ENCODE measurements around the gene B3GALT4. TPM values are rescaled to one million over a fixed set of nuclear protein-coding genes. Genes with fewer than 3 reads are reported as not detected.

Gene B3GALT4
- total and polyA plus RNA-seq, 2 of the 13 experiments (the other 11 are each of a cell fraction or from before 2014, with no cell fraction given): 0.04 to 0.27 TPM

DNA sequence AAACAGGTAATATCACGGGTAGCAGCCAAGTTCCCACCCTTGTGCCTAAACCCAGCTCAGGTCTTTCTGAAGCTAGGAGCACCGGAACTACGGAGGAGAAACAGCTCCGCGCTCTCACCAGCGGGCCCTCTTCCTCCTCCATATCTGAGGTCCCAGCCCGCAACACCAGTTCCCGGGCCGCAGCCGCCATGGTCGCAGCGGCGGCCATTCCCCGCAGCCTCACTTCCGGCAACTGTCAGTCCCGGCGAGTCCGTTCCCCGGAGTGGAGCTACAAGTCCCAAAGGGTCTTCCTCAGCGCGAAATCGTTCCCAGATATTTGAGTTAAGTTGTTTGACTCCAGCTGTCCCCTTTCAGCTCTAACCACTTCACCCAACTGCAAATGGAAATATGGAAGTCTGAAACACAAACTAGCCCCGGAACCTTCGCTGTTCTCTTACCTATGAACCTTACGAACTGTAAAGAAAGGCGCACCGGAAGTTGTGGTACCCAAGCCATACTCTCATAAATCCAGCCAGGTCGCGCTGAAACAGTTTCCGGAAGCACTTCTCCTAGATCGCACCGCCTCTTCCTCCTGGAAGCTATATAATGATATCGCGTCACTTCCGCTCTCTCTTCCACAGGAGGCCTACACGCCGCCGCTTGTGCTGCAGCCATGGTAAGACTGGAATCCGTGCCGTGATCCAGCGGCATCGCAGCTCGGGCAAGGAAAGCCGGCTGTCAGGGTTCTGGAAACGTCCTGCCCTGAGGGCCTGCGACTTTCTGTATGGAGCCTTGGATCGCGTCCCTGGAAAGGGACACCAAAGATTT is 5.3 kb upstream of the B3GALT4 start, which contains the start of the genes RPS18 and VPS52 (continued):
- TF ChIP-seq, protein P1, sequence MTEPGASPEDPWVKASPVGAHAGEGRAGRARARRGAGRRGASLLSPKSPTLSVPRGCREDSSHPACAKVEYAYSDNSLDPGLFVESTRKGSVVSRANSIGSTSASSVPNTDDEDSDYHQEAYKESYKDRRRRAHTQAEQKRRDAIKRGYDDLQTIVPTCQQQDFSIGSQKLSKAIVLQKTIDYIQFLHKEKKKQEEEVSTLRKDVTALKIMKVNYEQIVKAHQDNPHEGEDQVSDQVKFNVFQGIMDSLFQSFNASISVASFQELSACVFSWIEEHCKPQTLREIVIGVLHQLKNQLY (CRISPR knock-in tag; IDR thresholded peaks at IDR 0.05): peak; percentile 27; the same call in 1 of the 2 replicates
- TF ChIP-seq FOXC1 (CRISPR knock-in tag; IDR thresholded peaks at IDR 0.05; ENCODE audit: borderline replicate concordance) (peak; percentile 89; the same call in 1 of the 2 replicates), ZNF75D (CRISPR knock-in tag; IDR thresholded peaks at IDR 0.05; ENCODE audit: borderline replicate concordance) (no peak), ZC3H4 (CRISPR knock-in tag; IDR thresholded peaks at IDR 0.05; ENCODE audit: borderline replicate concordance) (peak; percentile 48; the same call in 1 of the 2 replicates), PCBP1 (IDR thresholded peaks at IDR 0.05; ENCODE audit: borderline replicate concordance, low read depth, low read length) (0 out of 2 replicates have a peak, but pooled peaks have one; percentile 19), CEBPG (CRISPR knock-in tag; IDR thresholded peaks at IDR 0.05) (peak; percentile 41), NAIF1 (CRISPR knock-in tag; IDR thresholded peaks at IDR 0.05; ENCODE audit: borderline replicate concordance) (no peak; the same call in 1 of the 2 replicates), MAX (IDR thresholded peaks at IDR 0.05) (peak; percentile 98), PHB2 (IDR thresholded peaks at IDR 0.05; ENCODE audit: partially characterized antibody) (no peak), MED13 (CRISPR knock-in tag; IDR thresholded peaks at IDR 0.05) (peak; percentile 82; the same call in 1 of the 2 replicates), U2AF2 (IDR thresholded peaks at IDR 0.05; ENCODE audit: low read depth, low read length) (no peak), KMT2A (CRISPR knock-in tag; IDR thresholded peaks at IDR 0.05) (peak; percentile 87; the same call in 1 of the 2 replicates), SMAD9 (CRISPR knock-in tag; IDR thresholded peaks at IDR 0.05) (peak; percentile 88; the same call in 1 of the 2 replicates), MYC (CRISPR knock-in tag; IDR thresholded peaks at IDR 0.05; ENCODE audit: borderline replicate concordance) (peak; percentile 99), PLSCR1 (CRISPR knock-in tag; IDR thresholded peaks at IDR 0.05; ENCODE audit: borderline replicate concordance) (no peak; the same call in 1 of the 2 replicates), PAX8 (CRISPR knock-in tag; IDR thresholded peaks at IDR 0.05; ENCODE audit: borderline replicate concordance) (peak; percentile 87; the same call in 1 of the 2 replicates), FLYWCH1 (CRISPR knock-in tag; IDR thresholded peaks at IDR 0.05) (no peak), ZBTB3 (CRISPR knock-in tag; IDR thresholded peaks at IDR 0.05; ENCODE audit: borderline replicate concordance, low read depth) (no peak), KLF9 (CRISPR knock-in tag; IDR thresholded peaks at IDR 0.05; ENCODE audit: low read depth) (peak; percentile 86; the same call in 1 of the 2 replicates), ZNF446 (CRISPR knock-in tag; IDR thresholded peaks at IDR 0.05) (peak; percentile 65), ZZZ3 (CRISPR knock-in tag; IDR thresholded peaks at IDR 0.05; ENCODE audit: borderline replicate concordance) (peak; percentile 99; the same call in 1 of the 2 replicates), ZNF225 (CRISPR knock-in tag; IDR thresholded peaks at IDR 0.05) (peak; percentile 85; the same call in 1 of the 2 replicates), ZNF572 (CRISPR knock-in tag; IDR thresholded peaks at IDR 0.05) (peak; percentile 71; the same call in 1 of the 2 replicates), PAF1 (CRISPR knock-in tag; IDR thresholded peaks at IDR 0.05) (no peak)
- TF ChIP-seq, protein P2, sequence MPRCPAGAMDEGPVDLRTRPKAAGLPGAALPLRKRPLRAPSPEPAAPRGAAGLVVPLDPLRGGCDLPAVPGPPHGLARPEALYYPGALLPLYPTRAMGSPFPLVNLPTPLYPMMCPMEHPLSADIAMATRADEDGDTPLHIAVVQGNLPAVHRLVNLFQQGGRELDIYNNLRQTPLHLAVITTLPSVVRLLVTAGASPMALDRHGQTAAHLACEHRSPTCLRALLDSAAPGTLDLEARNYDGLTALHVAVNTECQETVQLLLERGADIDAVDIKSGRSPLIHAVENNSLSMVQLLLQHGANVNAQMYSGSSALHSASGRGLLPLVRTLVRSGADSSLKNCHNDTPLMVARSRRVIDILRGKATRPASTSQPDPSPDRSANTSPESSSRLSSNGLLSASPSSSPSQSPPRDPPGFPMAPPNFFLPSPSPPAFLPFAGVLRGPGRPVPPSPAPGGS (CRISPR knock-in tag; IDR thresholded peaks at IDR 0.05): peak; percentile 53
- TF ChIP-seq, protein P3, sequence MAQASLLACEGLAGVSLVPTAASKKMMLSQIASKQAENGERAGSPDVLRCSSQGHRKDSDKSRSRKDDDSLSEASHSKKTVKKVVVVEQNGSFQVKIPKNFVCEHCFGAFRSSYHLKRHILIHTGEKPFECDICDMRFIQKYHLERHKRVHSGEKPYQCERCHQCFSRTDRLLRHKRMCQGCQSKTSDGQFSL (CRISPR knock-in tag; IDR thresholded peaks at IDR 0.05): peak; percentile 53; the same call in 1 of the 2 replicates
- TF ChIP-seq, protein P4, sequence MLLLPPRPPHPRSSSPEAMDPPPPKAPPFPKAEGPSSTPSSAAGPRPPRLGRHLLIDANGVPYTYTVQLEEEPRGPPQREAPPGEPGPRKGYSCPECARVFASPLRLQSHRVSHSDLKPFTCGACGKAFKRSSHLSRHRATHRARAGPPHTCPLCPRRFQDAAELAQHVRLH (CRISPR knock-in tag; IDR thresholded peaks at IDR 0.05; ENCODE audit: borderline replicate concordance, low read depth): peak; percentile 94
